Nephron (organoid): Measurements from ENCODE around the gene SARNP.

Experiments used
- H3K27ac Mint-ChIP-seq, 3 experiments: 2 replicates each; pipeline ENCODE4 v1.8.0; 2020; ENCODE audit warnings: mixed read lengths in 3 of 3, mild to moderate bottlenecking in 2 of 3, moderate library complexity in 1 of 3
- H3K27me3 Mint-ChIP-seq: 2 replicates; pipeline ENCODE4 v1.8.0; 2021; ENCODE audit warnings: low read depth, mild to moderate bottlenecking, moderate library complexity, mixed read lengths
- H3K36me3 Mint-ChIP-seq: 2 replicates; pipeline ENCODE4 v1.8.0; 2020; ENCODE audit warnings: low read depth, mixed read lengths
- H3K4me1 Mint-ChIP-seq: 2 replicates; pipeline ENCODE4 v1.8.0; 2020; ENCODE audit warnings: mixed read lengths
- H3K4me3 Mint-ChIP-seq, 3 experiments: 2 replicates each; pipeline ENCODE4 v1.8.0; 2020; ENCODE audit warnings: mild to moderate bottlenecking in 3 of 3, mixed read lengths in 3 of 3, moderate library complexity in 2 of 3
- H3K9me3 Mint-ChIP-seq: 2 replicates; pipeline ENCODE4 v1.8.0; 2020; ENCODE audit warnings: mixed read lengths
- CTCF ChIP-seq, 3 experiments: fragments of 200-600 bp; sonication (generic); IDR thresholded peaks; one replicate each; pipeline ENCODE4 v1.5.0; 2021; ENCODE audit warnings: antibody characterized with exemption in 3 of 3; ENCODE audit not compliant: unreplicated experiment in 3 of 3

The SARNP gene

GRCh38 chr12:55852740-55853139 lies 35.2 kb upstream of the SARNP start:
- Mint-ChIP-seq H3K27ac (no peak overlapping the region), H3K27me3 (no peaks in the 10 kb centered on the region), H3K9me3 (no peaks in the 10 kb centered on the region), H3K4me1 (peaks cover 22% of the 10 kb centered on the region), H3K4me3 (no peak overlapping the region), H3K36me3 (no peaks in the 10 kb centered on the region)
- TF ChIP-seq CTCF (IDR thresholded peaks at IDR 0.05; ENCODE audit: unreplicated experiment in 3 of 3) = no peak

GRCh38 chr12:55850893-55851292 lies 33.4 kb upstream of the SARNP start:
- Mint-ChIP-seq H3K4me3 (peak overlapping the region in 1 of 3 experiments; percentile 46), H3K27me3 (no peaks in the 10 kb centered on the region), H3K9me3 (no peaks in the 10 kb centered on the region), H3K36me3 (no peaks in the 10 kb centered on the region), H3K4me1 (peaks cover 36% of the 10 kb centered on the region), H3K27ac (peak overlapping the region; percentile 78 to 99 (median 79))
- TF ChIP-seq CTCF (IDR thresholded peaks at IDR 0.05; ENCODE audit: unreplicated experiment in 3 of 3) = no peak

GRCh38 chr12:55850401-55850800 lies 32.9 kb upstream of the SARNP start:
- H3K4me1 Mint-ChIP-seq = peaks cover 40% of the 10 kb centered on the region
- no peak overlapping the region for H3K4me3 Mint-ChIP-seq

GRCh38 chr12:55849616-55850343 lies 32.3 kb upstream of the SARNP start:
- no peak for TF ChIP-seq CTCF (IDR thresholded peaks at IDR 0.05; ENCODE audit: unreplicated experiment in 3 of 3)
- no peaks in the 10 kb centered on the region for H3K36me3 Mint-ChIP-seq
- H3K4me1 Mint-ChIP-seq = peaks cover 45% of the 10 kb centered on the region
- peak overlapping the region in 1 of 3 experiments; percentile 21 for H3K4me3 Mint-ChIP-seq
- H3K9me3 Mint-ChIP-seq = no peaks in the 10 kb centered on the region
- peak overlapping the region; percentile 78 to 99 (median 79) for H3K27ac Mint-ChIP-seq
- no peaks in the 10 kb centered on the region for H3K27me3 Mint-ChIP-seq

More at GRCh38 chr12:55850401-55850800, 32.9 kb upstream of the SARNP start:
- Mint-ChIP-seq H3K36me3 (no peaks in the 10 kb centered on the region), H3K27me3 (no peaks in the 10 kb centered on the region), H3K9me3 (no peaks in the 10 kb centered on the region), H3K27ac (peak overlapping the region; percentile 78 to 99 (median 79))
- TF ChIP-seq CTCF (IDR thresholded peaks at IDR 0.05; ENCODE audit: unreplicated experiment in 3 of 3) = no peak

- no peak for TF ChIP-seq CTCF (IDR thresholded peaks at IDR 0.05; ENCODE audit: unreplicated experiment in 3 of 3)
- Mint-ChIP-seq H3K36me3 (no peaks in the 10 kb centered on the region), H3K4me1 (peaks cover 52% of the 10 kb centered on the region), H3K4me3 (peak overlapping the region; percentile 29 to 72 (median 65)), H3K9me3 (no peaks in the 10 kb centered on the region), H3K27me3 (no peaks in the 10 kb centered on the region), H3K27ac (peak overlapping the region; percentile 97 to 99 (median 99))
Observed at GRCh38 chr12:55847603-55848291, 30.2 kb upstream of the SARNP start.
